ENCODE measurements around the gene SHROOM3.
"Not testable (repeated sequence)": the region's sequence is repeated elsewhere in the genome, so short reads cannot be mapped to it uniquely, and the experiment has no call there.

Gene SHROOM3

DNA sequence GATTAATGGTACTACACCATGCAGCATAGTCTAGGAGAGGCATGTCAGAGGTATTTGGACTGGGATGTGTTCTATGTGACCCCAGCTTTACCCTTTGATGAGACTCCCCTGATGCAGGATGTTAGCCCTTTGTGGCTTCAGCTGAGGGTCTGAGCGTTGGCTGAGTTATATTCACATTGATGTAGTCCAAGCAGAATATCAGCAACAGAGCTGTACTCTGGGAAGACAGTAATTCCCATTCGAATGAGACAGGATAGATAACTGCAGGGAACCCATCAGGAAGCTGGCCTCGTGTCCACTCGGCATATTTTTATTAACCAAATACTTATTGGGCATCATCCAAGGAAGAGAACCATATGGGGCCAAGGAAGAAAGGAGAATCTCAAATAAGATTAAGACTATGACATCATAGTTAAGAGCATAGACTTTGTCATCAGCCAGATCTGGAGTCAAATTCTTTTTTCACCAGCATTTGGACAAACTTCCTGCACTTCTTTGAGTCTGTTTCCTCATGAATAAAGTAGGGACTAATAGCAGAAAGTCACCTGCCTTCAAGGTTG lies 264.8 kb downstream of the SHROOM3 start:
- DNase-seq: peak in 1 of 14 donors; percentile 19

DNA sequence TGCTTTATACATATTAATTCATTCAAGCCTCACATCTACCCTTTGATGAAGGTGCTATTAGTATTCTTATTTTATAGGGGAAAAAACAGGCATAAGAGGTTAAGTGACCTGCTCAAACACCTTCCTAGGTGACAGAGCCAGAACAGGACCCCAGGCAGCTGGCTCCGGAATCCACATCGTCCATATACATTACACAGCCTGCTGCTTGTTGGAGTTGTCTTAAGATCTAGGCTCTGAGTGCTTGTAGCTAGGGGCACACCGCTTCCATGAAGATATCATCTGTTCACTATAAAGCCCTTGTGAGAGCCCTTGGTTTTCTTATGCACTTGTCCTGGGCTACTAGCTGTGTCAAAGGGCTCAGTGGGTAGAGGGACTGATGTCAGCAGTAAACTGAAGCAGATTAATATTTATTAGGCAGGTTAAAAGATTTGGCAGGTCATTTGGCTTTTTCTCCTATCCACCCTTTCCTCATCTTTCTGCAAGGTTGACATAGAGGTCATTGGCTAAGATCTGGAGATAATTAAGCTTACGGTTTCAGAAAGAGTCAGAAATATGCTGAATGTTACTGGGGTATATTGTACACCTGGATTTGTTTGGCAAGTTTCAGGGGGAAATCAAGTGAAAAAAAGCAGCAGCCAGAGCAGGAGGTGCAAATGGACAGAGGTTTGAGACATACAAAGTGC lies 267.6 kb downstream of the SHROOM3 start:
- no peak for DNase-seq

DNA sequence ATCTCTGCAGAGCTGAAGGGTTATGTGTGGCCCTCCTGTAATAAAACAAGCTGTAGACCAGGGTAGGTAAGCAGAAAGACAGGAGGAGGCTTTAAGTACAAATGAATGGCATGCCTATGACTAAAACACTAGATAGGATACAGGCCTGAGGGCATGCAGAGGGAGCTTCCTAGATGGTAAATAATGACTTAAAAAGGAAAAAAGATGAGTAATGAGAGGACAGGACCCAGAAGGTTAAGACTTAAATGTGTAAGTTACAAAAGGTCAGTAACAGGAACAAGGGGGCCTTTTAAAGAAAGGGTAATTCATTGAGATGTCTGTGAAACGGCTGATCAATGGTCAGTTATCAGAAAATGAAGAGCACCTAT lies 268.1 kb downstream of the SHROOM3 start:
- DNase-seq: no peak

DNA sequence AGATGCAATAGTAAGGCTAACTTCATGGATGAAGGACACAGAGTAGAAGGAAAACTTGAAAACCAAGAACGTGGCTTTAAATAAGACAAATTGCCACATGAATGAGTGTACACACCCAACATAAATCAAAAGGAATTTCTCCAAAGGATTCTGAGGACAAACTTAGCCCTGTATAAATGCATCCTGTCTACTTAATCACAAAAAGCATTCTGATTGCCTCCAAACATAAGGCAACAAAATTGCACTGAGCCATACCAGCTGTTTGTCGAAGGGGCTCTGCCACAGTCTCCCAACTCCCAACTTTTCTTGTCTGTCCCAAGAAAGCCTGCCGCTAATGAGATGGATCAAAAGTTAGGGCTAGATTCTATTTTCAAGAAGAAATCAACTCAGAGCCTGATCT lies 268.6 kb downstream of the SHROOM3 start:
- DNase-seq: no peak

DNA sequence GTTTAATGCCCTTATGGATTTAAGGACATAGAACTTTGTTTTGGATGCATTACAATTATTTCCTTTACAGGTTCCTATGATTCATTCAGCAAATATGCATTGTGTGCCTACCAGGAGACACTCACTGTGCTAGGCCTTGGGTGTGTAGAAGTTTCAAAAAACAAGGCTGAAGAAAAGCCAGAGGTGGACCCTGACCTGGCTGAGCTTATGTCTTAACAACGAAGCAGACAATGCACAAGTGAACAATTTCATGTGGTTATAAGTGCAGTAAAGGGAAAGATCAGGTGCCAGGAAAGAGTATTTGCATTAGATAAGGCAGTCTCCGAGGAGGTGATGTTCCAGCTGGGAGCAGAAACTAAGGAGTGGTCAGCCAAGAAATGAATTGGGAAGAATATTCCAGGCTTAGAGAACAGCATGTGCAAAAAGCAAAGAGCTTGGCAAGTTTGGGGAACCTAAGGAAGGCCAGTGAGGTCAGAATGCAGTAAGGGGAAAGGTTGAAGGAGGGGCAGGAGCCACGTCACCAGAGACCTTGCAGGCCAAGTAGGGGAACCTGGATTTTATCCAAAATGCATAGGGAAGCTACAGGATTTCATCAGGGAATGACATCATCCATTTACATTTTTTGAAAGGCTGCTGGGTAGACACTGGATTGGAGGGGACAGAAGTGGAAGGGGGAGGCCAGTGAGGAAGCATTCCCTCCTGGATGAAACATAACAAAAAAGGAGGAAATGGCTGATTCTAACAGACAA lies 269.3 kb downstream of the SHROOM3 start:
- DNase-seq: no peak

DNA sequence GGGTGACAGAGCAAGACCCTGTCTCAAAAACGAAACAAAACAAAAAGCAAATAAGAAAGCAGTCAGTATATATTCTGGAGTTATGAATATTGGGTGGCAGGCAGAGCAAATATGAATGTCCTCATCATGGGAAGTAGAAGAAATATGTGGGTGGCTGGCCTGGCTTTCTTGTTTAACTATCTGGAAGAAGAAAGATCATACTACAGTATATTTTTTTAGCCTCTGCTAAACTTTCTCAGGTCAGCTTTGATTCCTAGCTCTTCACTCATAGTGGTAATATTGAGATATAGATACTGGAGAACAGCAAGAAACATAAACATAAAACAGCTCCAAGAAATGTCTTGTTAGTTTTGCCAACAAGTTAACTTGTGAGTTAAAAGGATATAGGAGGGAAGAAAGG lies 270.4 kb downstream of the SHROOM3 start:
- DNase-seq: no peak

DNA sequence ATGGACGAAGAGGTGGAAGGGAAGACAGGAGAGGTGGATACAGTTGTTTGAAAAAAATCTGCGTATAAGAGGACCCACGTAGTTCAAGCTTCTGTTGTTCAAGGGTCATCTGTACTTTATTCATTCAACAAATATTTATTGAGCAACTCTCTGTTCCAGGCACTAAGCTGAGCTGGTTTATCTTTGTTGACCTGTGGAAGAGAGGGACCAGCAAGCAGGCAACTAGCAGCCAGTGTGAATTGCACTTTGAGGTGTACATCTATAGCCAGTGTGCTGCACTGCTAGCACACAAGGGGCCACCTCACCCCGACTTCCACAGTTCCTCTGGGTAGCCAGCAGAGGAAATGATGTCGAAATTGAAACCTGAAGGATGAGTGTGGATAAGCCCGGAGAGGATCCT lies 271.6 kb downstream of the SHROOM3 start:
- DNase-seq: no peak

DNA sequence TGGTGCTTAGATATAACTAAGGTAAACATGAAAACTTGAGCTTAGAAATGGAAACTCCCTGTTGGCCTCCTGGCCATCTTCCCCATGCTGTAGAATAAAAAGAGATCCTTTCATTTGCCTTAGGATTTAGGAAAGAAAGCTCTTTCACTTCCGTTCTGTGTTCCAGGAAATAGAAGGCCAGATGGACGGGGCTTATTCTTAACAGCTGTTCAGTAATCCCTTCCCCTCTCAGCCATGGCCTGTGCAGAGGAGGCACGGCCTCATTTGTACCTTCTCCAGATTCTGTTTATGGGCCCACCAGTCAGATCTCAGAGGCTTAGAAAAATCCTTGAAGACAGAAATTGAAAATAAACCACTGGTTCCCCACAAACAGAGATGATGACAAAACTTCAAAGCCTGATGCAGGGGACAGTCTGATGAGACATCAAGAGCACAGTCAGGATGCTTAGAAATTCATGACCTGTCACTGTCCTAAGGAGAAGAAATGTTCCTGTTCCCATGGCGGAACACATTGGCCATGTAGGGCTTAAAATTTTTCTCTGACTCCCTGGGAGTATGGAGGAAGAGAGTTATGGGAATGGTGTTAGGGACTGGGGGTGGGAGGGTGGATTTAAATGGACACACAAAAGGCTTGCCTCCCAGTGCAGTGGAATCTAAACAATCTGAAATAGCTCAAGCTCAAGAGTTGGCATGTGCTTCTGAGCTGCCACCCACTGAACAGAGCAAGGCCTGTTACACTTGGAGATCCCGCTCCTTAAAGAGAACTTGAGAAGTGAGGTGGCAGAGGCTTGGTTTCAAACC lies 274.1 kb downstream of the SHROOM3 start:
- peak in 1 of 14 donors; percentile 20 for DNase-seq

DNA sequence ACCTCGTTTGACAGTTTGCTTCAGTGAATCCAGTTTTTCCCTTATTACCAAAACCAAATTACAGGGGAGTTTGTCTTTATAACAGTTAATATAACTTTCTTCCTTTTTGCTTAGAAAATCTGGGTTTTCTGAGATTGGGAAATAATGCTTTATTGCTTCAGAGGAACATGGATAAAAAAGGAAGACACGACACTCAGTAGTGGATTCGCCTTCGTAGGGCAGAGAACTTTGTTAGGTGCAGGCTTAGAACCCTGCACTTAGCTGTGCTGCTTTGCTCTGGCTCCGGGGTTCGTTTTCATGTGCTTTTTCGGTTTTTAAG lies 274.7 kb downstream of the SHROOM3 start:
- no peak for DNase-seq

DNA sequence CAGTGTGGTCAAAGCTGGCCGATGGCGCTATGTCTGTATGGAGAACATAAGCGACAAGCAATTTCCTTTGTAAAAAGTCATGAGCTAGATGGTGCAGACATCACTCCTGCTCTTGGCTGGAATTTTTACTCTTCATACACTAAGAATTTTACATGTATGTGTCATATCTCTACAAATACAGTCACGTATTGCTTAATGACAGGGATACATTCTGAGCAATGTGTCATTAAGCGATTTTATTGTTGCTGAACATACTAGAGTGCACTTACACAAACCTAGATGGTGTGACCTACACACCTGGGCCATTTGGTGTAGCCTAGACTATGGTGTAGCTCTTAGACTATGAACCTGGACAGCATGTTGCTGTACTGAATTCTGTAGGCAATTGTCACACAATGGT lies 277.5 kb downstream of the SHROOM3 start:
- DNase-seq: no peak

DNA sequence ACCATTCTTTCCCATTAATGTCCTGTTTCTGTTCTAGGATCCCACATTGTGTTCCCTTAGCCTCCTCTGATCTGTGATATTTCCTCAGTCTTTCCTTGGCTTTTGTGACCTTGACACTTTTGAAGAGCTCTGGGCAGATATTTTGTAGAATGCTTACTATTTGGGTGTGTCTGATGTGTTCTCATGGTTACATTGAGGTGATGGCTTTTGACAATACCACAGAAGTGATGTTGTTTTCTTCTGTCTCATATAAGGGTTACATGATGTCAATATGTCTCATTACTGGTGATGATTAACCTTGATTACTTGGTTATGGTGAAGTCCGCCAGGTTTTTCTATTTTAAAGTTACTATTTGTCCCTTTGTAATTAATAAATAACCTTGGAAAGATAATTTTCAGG lies 279.2 kb downstream of the SHROOM3 start:
- no peak for DNase-seq

DNA sequence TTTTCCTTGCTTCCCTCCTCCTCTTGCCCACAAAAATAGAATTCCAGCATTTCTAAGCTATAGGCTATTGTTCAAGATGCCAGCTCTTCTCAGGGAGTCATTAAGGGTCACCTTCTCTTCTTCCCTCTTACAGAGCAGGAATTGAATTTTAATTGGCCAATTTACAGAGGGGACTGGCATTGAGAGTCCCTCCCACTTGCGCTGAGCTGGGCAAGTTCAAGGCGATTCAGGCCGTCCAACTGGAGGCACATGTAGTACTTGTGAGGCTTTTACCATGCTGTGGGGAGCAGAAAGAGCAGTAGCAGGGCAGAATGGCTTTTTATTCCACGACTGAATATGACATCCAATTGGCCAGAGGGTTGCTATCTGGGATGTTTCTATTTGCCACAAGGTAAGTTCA lies 281.0 kb downstream of the SHROOM3 start:
- DNase-seq: no peak

DNA sequence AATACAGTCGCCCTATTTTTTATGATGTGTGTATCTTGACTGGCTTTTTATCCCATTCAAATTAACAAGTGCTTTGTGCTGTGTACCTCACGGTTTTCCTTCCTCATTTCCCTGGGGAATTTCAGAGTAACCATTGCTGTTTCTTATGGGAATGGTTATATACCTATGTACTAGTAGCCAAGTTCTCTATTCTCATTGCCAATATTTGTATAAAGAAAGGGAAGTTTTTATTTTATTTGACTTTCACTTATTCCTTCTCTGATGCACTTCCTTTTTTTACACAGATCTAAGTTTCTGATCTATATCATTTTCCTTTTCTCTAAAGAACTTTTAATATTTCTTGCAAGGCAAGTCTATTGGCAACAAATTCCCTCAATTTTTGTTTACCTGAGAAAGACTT lies 281.6 kb downstream of the SHROOM3 start:
- DNase-seq: no peak

DNA sequence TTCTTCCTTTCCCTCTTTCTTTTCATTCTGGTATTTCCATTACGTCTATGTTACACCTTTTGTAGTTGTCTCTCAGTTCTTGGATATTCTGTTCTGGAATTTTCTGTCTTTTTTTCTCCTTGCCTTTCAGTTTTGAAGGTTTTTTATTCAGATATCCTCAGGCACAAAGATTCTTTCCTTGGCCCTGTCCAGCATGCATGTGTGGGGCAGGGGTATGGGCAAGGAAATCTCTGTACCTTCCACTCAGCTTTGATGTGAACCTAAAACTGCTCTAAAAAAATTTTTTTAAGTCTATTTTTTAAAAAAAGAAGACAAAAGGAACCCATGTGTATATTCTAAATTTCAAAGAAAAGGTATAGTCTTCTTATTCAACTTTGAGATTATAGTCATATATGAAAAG lies 282.4 kb downstream of the SHROOM3 start:
- DNase-seq: no peak

DNA sequence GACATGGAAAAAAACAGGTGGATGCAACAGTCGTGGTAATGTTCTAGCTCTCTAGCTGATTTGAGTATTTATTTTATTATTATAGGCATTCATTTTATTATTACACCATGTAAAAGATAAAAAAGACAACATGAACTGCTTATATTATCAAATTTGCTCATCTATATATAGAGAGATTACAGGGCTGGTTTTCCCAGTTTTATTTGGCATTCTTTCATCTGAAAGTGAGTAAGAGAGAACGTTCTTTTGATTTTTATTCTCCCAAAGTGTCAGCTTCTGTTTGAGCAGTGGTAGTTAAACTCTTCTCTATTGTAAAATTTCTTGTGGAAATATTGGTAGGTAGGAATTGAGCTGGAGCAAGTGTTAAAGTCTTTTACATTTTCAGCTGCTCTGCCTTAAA lies 283.0 kb downstream of the SHROOM3 start:
- no peak for DNase-seq

DNA sequence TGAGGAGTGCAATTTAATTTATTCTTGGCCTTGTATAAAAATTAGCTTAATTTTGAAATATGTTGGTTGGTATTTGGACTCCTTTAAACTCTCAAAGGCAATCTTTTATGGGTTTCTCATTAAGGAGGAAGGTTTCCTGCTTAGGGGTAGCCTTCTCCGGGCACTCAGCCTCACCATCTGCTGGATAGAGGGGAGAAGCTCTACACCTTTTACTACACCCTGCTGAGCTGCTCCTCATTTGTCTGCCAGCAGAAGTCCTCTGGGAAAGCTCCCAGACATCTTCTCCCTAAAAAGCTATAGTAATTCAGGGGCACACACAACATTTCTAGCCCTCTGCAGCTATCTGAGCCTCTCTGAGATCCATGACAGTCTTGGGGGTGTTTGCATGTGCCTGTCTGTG lies 283.8 kb downstream of the SHROOM3 start:
- peak in 1 of 14 donors; percentile 42 for DNase-seq

DNA sequence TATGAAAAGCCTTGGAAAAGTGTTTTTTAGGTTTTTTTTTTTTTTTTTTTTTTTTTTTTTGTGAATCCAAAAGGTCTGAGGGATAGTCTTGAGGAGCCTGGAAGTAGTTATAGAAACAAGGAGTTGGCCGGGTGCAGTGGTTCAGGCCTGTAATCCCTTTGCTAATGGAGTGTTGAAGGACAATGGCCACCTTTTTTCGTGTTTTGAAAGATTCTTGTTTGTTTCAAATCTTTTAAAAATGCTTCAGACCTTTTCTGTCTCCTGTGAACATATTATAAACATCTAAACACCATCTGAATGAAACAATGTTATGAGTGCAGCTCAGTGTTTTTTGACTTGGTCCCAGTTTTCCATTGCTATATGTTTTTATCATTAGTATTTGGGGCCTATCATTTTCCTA lies 285.1 kb downstream of the SHROOM3 start:
- DNase-seq: no peak

DNA sequence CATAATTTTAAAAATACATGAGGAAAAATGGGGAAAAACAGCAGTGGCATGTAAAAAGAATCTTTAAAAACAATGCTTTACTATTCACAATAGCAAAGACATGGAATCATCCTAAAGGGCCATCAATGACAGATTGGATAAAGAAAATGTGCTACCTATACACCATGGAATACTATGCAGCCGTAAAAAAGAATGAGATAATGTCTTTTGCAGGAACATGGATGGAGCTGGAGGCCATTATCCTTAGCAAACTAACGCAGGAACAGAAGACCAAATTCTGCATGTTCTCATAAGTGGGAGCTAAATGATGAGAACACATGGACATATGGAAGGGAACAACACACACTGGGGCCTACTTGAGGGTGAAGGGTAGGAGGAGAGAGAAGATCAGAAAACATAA lies 287.1 kb downstream of the SHROOM3 start:
- DNase-seq: not testable (repeated sequence)

DNA sequence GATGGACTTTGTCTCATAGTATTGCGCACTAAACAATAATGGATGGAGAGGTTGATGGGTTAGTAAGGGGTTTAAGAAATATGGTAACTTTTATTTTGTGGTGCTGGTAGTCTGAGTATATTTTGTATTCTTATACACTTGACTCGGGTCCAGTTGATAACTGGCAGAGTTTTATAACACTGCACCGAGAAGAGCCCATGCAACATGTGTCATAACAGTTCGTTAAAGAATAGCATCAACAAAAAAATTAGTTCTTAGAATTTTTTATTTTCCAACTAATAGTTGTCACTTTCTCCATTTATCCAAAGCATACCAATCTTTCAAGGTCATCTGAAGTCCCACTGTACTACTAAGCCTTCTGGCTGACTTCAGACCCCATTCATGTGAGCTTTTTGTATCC lies 287.8 kb downstream of the SHROOM3 start:
- no peak for DNase-seq

DNA sequence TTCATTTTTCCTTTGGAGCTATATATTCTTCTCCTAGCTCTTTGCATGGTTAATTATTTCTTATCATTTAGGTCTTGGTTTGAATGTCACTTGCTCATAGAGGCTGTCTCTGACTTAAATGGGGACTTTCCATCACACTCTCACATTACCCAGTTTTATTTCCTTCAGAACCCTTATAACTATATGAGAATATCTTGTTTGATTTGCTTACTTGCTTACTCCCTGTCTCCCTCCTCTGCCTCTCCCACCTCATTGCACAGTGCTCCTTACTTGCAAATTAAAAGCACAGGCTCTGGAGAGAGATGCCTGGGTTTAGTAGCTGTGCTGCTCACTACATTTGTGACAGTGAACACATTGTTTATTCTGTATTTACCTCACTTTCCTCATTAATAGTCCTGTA lies 288.3 kb downstream of the SHROOM3 start:
- DNase-seq: no peak

DNA sequence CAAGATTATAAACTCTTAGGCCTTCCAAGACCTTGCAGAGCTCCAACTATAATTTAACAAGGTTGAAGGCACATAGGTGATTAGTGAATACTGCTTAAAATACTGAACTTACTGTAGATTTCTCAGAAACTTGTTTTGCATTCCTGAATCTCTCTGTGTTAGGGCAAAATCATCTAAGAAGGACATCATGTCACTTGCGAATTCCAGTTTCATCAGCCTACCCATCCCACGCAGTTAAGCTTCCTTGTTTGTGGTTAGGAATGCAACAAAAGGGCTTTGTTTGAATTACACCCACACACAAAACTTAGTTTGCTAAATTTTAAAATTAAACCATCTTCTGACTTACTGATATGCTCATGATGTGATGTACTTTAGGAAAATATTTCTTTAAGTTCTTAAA lies 288.9 kb downstream of the SHROOM3 start:
- no peak for DNase-seq

DNA sequence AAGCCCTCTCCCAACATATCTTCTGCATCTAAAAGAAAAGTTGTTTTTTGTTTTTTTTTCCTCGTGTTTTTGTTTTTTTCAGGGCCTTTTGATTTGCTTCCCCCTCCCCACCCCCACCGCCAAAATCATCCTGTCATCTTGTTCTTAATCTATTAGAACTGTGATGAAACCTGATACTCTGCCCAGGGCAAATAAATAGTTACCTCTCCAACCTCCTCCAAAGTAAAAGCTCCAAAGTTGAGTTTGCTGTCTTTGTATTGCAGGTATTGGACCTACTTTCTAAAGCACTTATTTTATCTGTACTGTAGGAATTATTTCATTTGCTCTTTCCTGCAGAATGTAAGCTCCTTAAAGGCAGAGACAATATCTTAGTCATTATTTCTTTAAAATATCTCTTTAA lies 290.0 kb downstream of the SHROOM3 start:
- DNase-seq: no peak

DNA sequence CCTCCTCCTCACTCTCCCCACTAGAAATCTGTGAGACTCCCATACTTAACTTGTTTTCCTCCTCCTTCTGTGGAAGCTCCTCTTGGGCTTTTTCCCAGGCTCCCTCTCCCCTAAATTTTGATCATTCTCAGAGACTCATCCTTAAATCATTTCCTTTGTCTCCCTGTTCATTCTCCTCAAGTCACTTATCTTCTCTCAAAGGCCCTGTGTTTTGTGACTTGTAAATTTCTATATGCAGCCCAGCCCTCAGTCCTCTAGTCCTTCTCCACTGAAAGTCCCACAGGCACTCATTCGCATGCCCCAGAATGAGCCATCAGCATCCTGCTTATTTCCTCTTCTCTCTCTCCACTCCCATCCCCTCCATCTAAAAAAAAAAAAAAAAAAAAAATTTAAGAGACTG lies 291.1 kb downstream of the SHROOM3 start:
- no peak for DNase-seq

DNA sequence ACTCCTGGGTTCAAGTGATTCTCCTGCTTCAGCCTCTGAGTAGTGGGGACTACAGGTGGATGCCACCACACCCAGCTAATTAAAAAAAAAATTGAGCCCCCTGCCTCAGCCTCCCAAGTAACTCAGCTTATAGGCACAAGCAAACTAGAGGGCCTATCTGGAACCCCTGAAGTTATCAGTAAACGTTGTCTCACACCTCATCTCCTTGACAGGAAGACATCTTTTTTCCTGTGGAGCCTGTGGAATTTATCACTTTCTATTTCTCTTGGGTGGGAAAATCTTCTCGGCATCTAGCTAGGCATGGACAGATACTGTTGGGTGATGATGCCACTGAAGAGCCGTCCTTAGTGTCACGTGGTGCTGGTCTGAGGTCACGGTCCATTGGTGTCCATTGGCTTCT lies 291.6 kb downstream of the SHROOM3 start:
- DNase-seq: no peak
